Ascending aorta (tissue), 2 donors: ENCODE measurements around the gene TPSG1. TPM values are rescaled to one million over a fixed set of nuclear protein-coding genes. Genes with fewer than 3 reads are reported as not detected.

Experiments used
- DNase-seq, 2 donors: peaks; one replicate each; pipeline ENCODE4 v3.0.0-alpha.2; 2019; ENCODE audit warnings: low spot score in 2 of 2
- H3K27ac ChIP-seq, 2 donors: fragments of 200-600 bp; sonication (generic); one replicate each; pipeline ENCODE4 v1.5.1; 2016 to 2017; ENCODE audit warnings: mild to moderate bottlenecking in 1 of 2
- H3K27me3 ChIP-seq: fragments of 200-600 bp; sonication (generic); one replicate; pipeline ENCODE4 v1.5.1; 2017
- H3K36me3 ChIP-seq, 2 donors: fragments of 200-600 bp; sonication (generic); one replicate each; pipeline ENCODE4 v1.5.1; 2016
- H3K4me1 ChIP-seq, 2 donors: fragments of 200-600 bp; sonication (generic); one replicate each; pipeline ENCODE4 v1.5.1; 2016 to 2017; ENCODE audit warnings: mild to moderate bottlenecking in 1 of 2
- H3K4me3 ChIP-seq, 2 donors: fragments of 200-600 bp; sonication (generic); one replicate each; pipeline ENCODE4 v1.5.1; 2016 to 2017; ENCODE audit warnings: mild to moderate bottlenecking in 1 of 2
- H3K9me3 ChIP-seq, 2 donors: fragments of 200-600 bp; sonication (generic); one replicate each; pipeline ENCODE4 v1.5.1; 2016
- CTCF ChIP-seq, 3 experiments: fragments of 200-600 bp in 2 of 3; fragments of 450-650 bp in 1 of 3; sonication (generic) in 2 of 3; IDR thresholded peaks; one replicate each; pipeline ENCODE4 v1.5.1; 2016 to 2019; ENCODE audit warnings: antibody characterized with exemption in 3 of 3, mild to moderate bottlenecking in 1 of 3, moderate library complexity in 1 of 3
- intact Hi-C: fragments of 100-400 bp; cut with DNase I; formaldehyde crosslinking; loops from one replicate; pipeline ENCODE4 v1.15.1; 2023
- total RNA-seq: library from RNA; depleted of rRNA; stranded (reverse); fragments of >200 nt; gene quantifications from one replicate; pipeline ENCODE4 v1.1.0, GENCODE V29; 2016

Gene TPSG1
- total RNA-seq, 1 donor from 2014 or later = not detected

GRCh38 chr16:1265826-1266225 lies 40.8 kb upstream of the TPSG1 start:
- H3K4me3 ChIP-seq = no peak overlapping the region
- no peaks in the 10 kb centered on the region for H3K4me1 ChIP-seq
- no peaks in the 10 kb centered on the region for H3K36me3 ChIP-seq
- no peak for TF ChIP-seq CTCF (IDR thresholded peaks at IDR 0.05)
- no peak overlapping the region for H3K27ac ChIP-seq
- no peaks in the 10 kb centered on the region for H3K9me3 ChIP-seq
- intact Hi-C loops = loop anchor here (10.0 kb wide), 1 partner anchor 51 kb away; no protein-coding TSS in a partner anchor
- no peaks in the 10 kb centered on the region for H3K27me3 ChIP-seq
- no peak for DNase-seq

- H3K36me3 ChIP-seq = no peaks in the 10 kb centered on the region
- no peak for TF ChIP-seq CTCF (IDR thresholded peaks at IDR 0.05)
- no peak overlapping the region for H3K27ac ChIP-seq
- DNase-seq = no peak
- H3K4me3 ChIP-seq = no peak overlapping the region
- no peaks in the 10 kb centered on the region for H3K9me3 ChIP-seq
- intact Hi-C loops = loop anchor here (10.0 kb wide), 1 partner anchor 50 kb away; no protein-coding TSS in a partner anchor
- H3K4me1 ChIP-seq = no peaks in the 10 kb centered on the region
- no peaks in the 10 kb centered on the region for H3K27me3 ChIP-seq
Measured at GRCh38 chr16:1265090-1265630, 40.1 kb upstream of the TPSG1 start.

- no peaks in the 10 kb centered on the region for H3K27me3 ChIP-seq
- H3K36me3 ChIP-seq = no peaks in the 10 kb centered on the region
- no peaks in the 10 kb centered on the region for H3K4me1 ChIP-seq
- H3K4me3 ChIP-seq = no peak overlapping the region
- no peaks in the 10 kb centered on the region for H3K9me3 ChIP-seq
- no peak for DNase-seq
- no peak overlapping the region for H3K27ac ChIP-seq
- intact Hi-C loops = loop anchor here (10.0 kb wide), 1 partner anchor 50 kb away; no protein-coding TSS in a partner anchor
- TF ChIP-seq CTCF (IDR thresholded peaks at IDR 0.05) = no peak
Measured at GRCh38 chr16:1264345-1265089, 39.4 kb upstream of the TPSG1 start.

- intact Hi-C loops = loop anchor here (10.0 kb wide), 1 partner anchor 49 kb away; no protein-coding TSS in a partner anchor
- no peaks in the 10 kb centered on the region for H3K27me3 ChIP-seq
- TF ChIP-seq CTCF (IDR thresholded peaks at IDR 0.05) = no peak
Measured at GRCh38 chr16:1263591-1264344, 38.7 kb upstream of the TPSG1 start.

GRCh38 chr16:1262846-1263221 lies 37.8 kb upstream of the TPSG1 start:
- intact Hi-C loops = loop anchor here (10.0 kb wide), 1 partner anchor 48 kb away; no protein-coding TSS in a partner anchor
- no peak for DNase-seq
- no peaks in the 10 kb centered on the region for H3K27me3 ChIP-seq
- no peak for TF ChIP-seq CTCF (IDR thresholded peaks at IDR 0.05)
- no peak overlapping the region for H3K27ac ChIP-seq
- no peaks in the 10 kb centered on the region for H3K9me3 ChIP-seq
- H3K36me3 ChIP-seq = no peaks in the 10 kb centered on the region
- no peak overlapping the region for H3K4me3 ChIP-seq
- H3K4me1 ChIP-seq = no peaks in the 10 kb centered on the region

More at GRCh38 chr16:1263591-1264344, 38.7 kb upstream of the TPSG1 start:
- H3K9me3 ChIP-seq = no peaks in the 10 kb centered on the region
- H3K27ac ChIP-seq = no peak overlapping the region
- H3K36me3 ChIP-seq = no peaks in the 10 kb centered on the region
- no peak overlapping the region for H3K4me3 ChIP-seq
- no peaks in the 10 kb centered on the region for H3K4me1 ChIP-seq
- no peak for DNase-seq
